Measurements from ENCODE around the gene SCUBE1. TPM values are rescaled to one million over a fixed set of nuclear protein-coding genes. Genes with fewer than 3 reads are reported as not detected.

The SCUBE1 gene
- total and polyA plus RNA-seq, 4 experiments from 2014 or later, result not detected

DNA sequence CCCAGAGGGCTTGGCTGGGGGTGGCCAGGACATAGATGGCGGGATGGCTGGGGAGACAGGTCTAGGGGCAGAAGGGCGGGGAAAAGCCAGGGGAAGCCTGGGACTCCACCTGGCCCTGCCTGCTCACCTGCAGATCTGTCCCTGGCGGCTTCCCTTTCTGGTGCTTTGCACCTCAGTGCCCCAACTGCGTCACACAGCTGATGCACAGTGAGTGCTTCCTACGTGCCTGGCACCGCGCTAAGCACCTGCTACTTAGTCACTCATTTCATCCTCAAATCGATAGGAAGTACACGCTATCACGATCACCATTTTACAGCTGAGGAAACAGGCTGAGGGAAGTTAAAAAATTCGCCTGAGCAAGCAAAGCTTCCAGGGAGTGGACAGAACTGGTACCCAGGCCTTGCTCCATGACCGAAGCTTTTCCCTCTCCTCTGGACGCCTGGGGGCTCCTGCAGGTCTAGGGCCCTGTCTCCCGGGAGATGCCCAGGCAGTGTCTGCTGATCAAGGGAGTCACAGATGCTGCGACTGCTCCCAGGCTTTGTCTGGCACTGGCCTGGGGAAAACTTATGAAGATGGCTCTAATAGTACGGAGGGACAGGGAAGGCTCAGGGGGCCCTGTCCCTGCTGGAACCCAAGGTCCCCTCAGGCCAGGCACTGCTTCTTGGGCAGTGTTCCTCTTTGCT lies 93.2 kb downstream of the SCUBE1 start:
- Histone ChIP-seq H3K4me1 (ENCODE audit: insufficient read depth, low read length) (no peaks in the 10 kb centered on the region), H3K36me3 (ENCODE audit: insufficient read depth, low read length) (no peaks in the 10 kb centered on the region), H3K27me3 (ENCODE audit: insufficient read depth, low read length) (no peaks in the 10 kb centered on the region), H3K4me3 (ENCODE audit: low read length in 2 of 2) (no peak overlapping the region), H3K27ac (ENCODE audit: low read depth, low read length) (no peak overlapping the region), H3K9me3 (ENCODE audit: control insufficient read depth in 1 of 2, low read length in 2 of 2) (no peaks in the 10 kb centered on the region)
- no peaks in the 10 kb centered on the region for H3K4me1 Mint-ChIP-seq
- no peak overlapping the region for H3K27ac Mint-ChIP-seq
- peak in 1 of 5 donors; percentile 43 for DNase-seq
- POLR2A ChIA-PET (ENCODE audit: partially characterized antibody), result no interaction called here
- H3K9me3 Mint-ChIP-seq, result no peaks in the 10 kb centered on the region
- CTCF ChIA-PET (ENCODE audit: partially characterized antibody), result no interaction called here
- H3K27me3 Mint-ChIP-seq, result peaks cover 2% of the 10 kb centered on the region in 2 donors
- intact Hi-C loops (cut with micrococcal nuclease), result no loop called here
- H3K4me3 Mint-ChIP-seq, result no peak overlapping the region
- H3K36me3 Mint-ChIP-seq, result no peaks in the 10 kb centered on the region

DNA sequence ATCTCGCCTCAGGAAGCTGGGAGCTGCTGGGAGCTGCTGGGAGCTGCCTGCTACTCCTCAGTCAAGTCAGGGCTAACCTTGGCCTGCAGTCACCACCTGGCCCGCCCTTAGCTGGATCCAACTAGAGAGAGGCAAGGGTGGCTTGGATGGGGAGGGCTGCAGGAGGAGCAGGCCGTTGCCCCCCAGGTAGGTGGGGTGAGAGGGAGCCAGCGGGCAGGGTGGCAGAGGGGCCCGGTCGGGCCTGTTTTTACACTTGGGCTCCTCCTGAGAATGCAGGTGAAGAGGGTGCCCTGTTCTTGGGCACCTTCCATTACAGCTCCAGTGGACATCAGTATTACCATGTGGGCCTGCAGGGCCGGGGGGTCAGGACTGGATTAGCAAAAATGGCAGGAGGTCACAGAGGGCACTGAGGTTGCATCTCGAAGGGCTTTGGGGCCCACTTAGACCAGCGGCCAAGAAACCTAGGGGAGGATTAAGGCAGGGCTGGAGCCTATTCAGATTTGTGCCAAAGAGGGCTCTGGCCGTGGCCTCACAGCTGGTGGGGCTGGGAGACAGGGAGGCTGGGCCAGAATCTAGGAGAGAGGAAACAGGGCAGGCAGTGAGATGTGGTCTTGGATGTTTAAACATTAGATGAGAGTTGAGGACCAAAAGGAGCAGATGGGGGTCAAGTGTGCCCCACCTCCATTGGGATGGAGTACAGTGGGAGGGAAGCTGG lies 95.5 kb downstream of the SCUBE1 start:
- H3K27me3 Mint-ChIP-seq, result peaks cover 0 to 2% of the 10 kb centered on the region in 2 donors
- Histone ChIP-seq H3K27me3 (ENCODE audit: insufficient read depth, low read length) (no peaks in the 10 kb centered on the region), H3K4me3 (ENCODE audit: low read length in 2 of 2) (no peak overlapping the region), H3K9me3 (ENCODE audit: control insufficient read depth in 1 of 2, low read length in 2 of 2) (no peaks in the 10 kb centered on the region), H3K27ac (ENCODE audit: low read depth, low read length) (no peak overlapping the region), H3K4me1 (ENCODE audit: insufficient read depth, low read length) (no peaks in the 10 kb centered on the region), H3K36me3 (ENCODE audit: insufficient read depth, low read length) (no peaks in the 10 kb centered on the region)
- no peaks in the 10 kb centered on the region for H3K4me1 Mint-ChIP-seq
- H3K4me3 Mint-ChIP-seq, result no peak overlapping the region
- intact Hi-C loops (cut with micrococcal nuclease), result no loop called here
- H3K27ac Mint-ChIP-seq, result no peak overlapping the region
- DNase-seq, result no peak
- ChIA-PET CTCF (ENCODE audit: partially characterized antibody) (interaction anchor here (1.3 to 2.2 kb wide), 3 partner anchors 16 to 100 kb away, joined by 3 to 9 read pairs (median 9); no protein-coding TSS in a partner anchor), POLR2A (ENCODE audit: partially characterized antibody) (interaction anchor here (0.8 kb wide), 1 partner anchor 10 kb away, joined by 3 read pairs; no protein-coding TSS in a partner anchor)
- no peaks in the 10 kb centered on the region for H3K36me3 Mint-ChIP-seq
- H3K9me3 Mint-ChIP-seq, result no peaks in the 10 kb centered on the region

DNA sequence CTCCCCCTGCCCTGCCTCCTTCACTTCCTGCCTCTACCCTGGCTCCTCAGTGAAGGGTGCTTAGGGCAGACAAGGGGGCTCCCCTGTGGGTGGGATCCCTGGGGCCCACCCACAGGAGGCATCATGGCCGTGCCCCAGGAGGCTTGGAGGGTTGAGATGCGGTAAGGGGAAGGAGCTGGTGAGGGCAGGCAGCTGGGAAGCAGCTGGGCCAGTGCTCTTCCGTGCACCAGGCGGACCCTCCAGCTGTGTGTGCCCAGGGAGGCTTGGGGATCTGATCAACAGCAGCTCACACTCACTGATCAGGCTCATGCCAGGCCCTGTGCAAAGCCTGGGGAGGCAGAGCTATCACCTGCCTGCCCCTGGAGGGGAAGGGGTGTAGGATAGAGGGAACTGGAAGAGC lies 97.0 kb downstream of the SCUBE1 start:
- DNase-seq, result no peak
- Mint-ChIP-seq H3K4me3 (no peak overlapping the region), H3K27ac (no peak overlapping the region), H3K36me3 (no peaks in the 10 kb centered on the region), H3K9me3 (no peaks in the 10 kb centered on the region), H3K27me3 (no peaks in the 10 kb centered on the region), H3K4me1 (no peaks in the 10 kb centered on the region)
- H3K36me3 ChIP-seq (ENCODE audit: insufficient read depth, low read length), result no peaks in the 10 kb centered on the region
- no peak overlapping the region for H3K4me3 ChIP-seq (ENCODE audit: low read length in 2 of 2)
- ChIA-PET POLR2A (ENCODE audit: partially characterized antibody) (no interaction called here), CTCF (ENCODE audit: partially characterized antibody) (interaction anchor here (1.2 to 2.2 kb wide), 4 partner anchors 12 to 101 kb away, joined by 3 to 9 read pairs (median 6); no protein-coding TSS in a partner anchor)
- H3K27ac ChIP-seq (ENCODE audit: low read depth, low read length), result no peak overlapping the region
- no peaks in the 10 kb centered on the region for H3K9me3 ChIP-seq (ENCODE audit: control insufficient read depth in 1 of 2, low read length in 2 of 2)
- H3K27me3 ChIP-seq (ENCODE audit: insufficient read depth, low read length), result no peaks in the 10 kb centered on the region
- intact Hi-C loops (cut with micrococcal nuclease), result no loop called here
- no peaks in the 10 kb centered on the region for H3K4me1 ChIP-seq (ENCODE audit: insufficient read depth, low read length)

DNA sequence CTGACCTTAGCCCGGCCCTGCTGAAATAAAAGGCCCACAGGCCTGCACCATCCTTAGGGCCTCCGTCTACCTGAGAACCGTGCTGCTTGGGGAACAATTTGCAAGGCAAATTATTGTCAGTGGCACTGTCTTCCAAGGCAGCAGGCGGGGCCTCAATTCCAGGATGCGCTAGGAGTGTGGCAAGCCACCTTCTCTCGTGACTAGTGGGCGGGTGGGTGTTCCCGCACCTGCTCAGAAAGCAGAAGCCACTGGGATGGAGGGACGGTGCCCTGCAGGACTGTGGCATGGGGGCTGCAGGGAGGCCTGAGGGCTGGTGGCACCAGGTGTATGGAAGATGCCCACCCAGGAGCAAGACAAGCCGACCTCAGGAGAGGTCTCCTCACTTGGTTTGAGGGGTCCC lies 97.5 kb downstream of the SCUBE1 start:
- no peak overlapping the region for H3K4me3 ChIP-seq (ENCODE audit: low read length in 2 of 2)
- no peaks in the 10 kb centered on the region for H3K27me3 ChIP-seq (ENCODE audit: insufficient read depth, low read length)
- Mint-ChIP-seq H3K27me3 (no peaks in the 10 kb centered on the region), H3K9me3 (no peaks in the 10 kb centered on the region), H3K4me1 (no peaks in the 10 kb centered on the region), H3K27ac (no peak overlapping the region), H3K4me3 (no peak overlapping the region), H3K36me3 (no peaks in the 10 kb centered on the region)
- CTCF ChIA-PET (ENCODE audit: partially characterized antibody), result interaction anchor here (1.2 to 2.0 kb wide), 2 partner anchors 13 to 27 kb away, joined by 3 to 9 read pairs; no protein-coding TSS in a partner anchor
- H3K27ac ChIP-seq (ENCODE audit: low read depth, low read length), result no peak overlapping the region
- H3K4me1 ChIP-seq (ENCODE audit: insufficient read depth, low read length), result no peaks in the 10 kb centered on the region
- no peaks in the 10 kb centered on the region for H3K9me3 ChIP-seq (ENCODE audit: control insufficient read depth in 1 of 2, low read length in 2 of 2)
- H3K36me3 ChIP-seq (ENCODE audit: insufficient read depth, low read length), result no peaks in the 10 kb centered on the region
- no peak for DNase-seq
- intact Hi-C loops (cut with micrococcal nuclease), result no loop called here
- POLR2A ChIA-PET (ENCODE audit: partially characterized antibody), result no interaction called here

DNA sequence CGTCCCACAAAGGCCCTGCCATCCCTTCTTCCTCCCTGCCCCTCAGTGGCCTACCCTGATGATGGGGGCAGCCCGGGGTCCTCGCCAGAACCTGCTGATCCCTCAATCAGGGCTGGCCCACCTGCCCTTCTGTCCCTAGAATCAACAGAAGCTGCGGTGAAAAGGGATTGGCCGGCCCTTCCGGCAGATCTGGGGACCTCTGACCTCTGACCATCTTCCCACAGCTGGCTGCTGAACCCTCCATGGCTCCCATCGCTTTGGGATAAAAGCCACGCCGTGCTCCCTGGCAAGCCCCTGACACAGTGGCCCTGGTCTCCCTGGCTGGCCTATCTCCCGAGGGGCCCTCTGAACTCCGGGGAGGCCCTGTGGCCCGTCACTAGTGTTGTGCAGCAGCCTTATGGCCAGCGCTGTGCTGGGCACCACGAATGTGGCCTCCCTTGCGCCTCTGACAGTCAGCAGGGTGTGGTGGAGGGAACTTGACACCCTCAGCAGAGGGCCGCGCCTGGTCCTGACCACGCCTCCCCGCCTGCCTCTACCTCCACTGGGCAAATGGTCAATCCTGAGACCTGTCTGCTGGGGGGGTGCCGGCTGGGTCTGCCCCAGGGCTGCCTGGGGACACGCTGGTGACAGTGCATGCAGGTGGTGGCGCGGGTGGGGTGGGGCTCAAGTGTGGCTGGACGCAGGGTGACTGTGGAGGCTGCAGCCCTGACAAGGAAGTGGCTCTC lies 98.2 kb downstream of the SCUBE1 start:
- H3K27ac ChIP-seq (ENCODE audit: low read depth, low read length), result no peak overlapping the region
- no peak overlapping the region for H3K27ac Mint-ChIP-seq
- intact Hi-C loops (cut with micrococcal nuclease), result no loop called here
- CTCF ChIA-PET (ENCODE audit: partially characterized antibody), result no interaction called here
- H3K27me3 Mint-ChIP-seq, result no peaks in the 10 kb centered on the region
- H3K9me3 Mint-ChIP-seq, result no peaks in the 10 kb centered on the region
- H3K36me3 Mint-ChIP-seq, result no peaks in the 10 kb centered on the region
- H3K4me1 ChIP-seq (ENCODE audit: insufficient read depth, low read length), result no peaks in the 10 kb centered on the region
- H3K9me3 ChIP-seq (ENCODE audit: control insufficient read depth in 1 of 2, low read length in 2 of 2), result no peaks in the 10 kb centered on the region
- H3K27me3 ChIP-seq (ENCODE audit: insufficient read depth, low read length), result no peaks in the 10 kb centered on the region
- no peak overlapping the region for H3K4me3 Mint-ChIP-seq
- POLR2A ChIA-PET (ENCODE audit: partially characterized antibody), result no interaction called here
- H3K4me1 Mint-ChIP-seq, result no peaks in the 10 kb centered on the region
- DNase-seq, result peak in 1 of 5 donors; percentile 4
- H3K36me3 ChIP-seq (ENCODE audit: insufficient read depth, low read length), result no peaks in the 10 kb centered on the region
- no peak overlapping the region for H3K4me3 ChIP-seq (ENCODE audit: low read length in 2 of 2)

DNA sequence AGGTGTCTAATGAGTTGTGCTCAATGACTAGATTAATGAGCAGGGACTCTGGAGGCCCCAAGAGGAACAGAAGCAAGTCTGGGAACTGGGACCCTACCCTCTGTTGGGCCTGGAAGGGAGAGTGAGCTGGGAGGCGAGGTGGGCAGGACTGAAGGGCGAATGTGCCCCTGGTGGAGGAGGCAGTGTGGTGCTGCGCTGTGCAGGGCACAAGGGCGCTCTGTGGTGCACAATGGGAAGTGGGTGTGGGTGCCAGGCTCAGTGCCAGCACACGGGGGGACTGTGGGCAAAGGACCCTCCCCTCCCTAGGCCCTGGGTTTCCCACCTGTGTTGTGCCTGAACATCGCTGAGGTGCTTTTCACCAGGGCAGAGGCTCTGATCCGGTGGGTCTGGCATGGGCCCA lies 98.8 kb downstream of the SCUBE1 start:
- H3K9me3 Mint-ChIP-seq, result no peaks in the 10 kb centered on the region
- ChIA-PET CTCF (ENCODE audit: partially characterized antibody) (no interaction called here), POLR2A (ENCODE audit: partially characterized antibody) (no interaction called here)
- no peak for DNase-seq
- H3K27me3 Mint-ChIP-seq, result no peaks in the 10 kb centered on the region
- Histone ChIP-seq H3K27me3 (ENCODE audit: insufficient read depth, low read length) (no peaks in the 10 kb centered on the region), H3K36me3 (ENCODE audit: insufficient read depth, low read length) (no peaks in the 10 kb centered on the region), H3K4me3 (ENCODE audit: low read length in 2 of 2) (no peak overlapping the region), H3K9me3 (ENCODE audit: control insufficient read depth in 1 of 2, low read length in 2 of 2) (no peaks in the 10 kb centered on the region), H3K4me1 (ENCODE audit: insufficient read depth, low read length) (no peaks in the 10 kb centered on the region), H3K27ac (ENCODE audit: low read depth, low read length) (no peak overlapping the region)
- no peaks in the 10 kb centered on the region for H3K36me3 Mint-ChIP-seq
- no peaks in the 10 kb centered on the region for H3K4me1 Mint-ChIP-seq
- H3K27ac Mint-ChIP-seq, result no peak overlapping the region
- intact Hi-C loops (cut with micrococcal nuclease), result no loop called here
- no peak overlapping the region for H3K4me3 Mint-ChIP-seq

DNA sequence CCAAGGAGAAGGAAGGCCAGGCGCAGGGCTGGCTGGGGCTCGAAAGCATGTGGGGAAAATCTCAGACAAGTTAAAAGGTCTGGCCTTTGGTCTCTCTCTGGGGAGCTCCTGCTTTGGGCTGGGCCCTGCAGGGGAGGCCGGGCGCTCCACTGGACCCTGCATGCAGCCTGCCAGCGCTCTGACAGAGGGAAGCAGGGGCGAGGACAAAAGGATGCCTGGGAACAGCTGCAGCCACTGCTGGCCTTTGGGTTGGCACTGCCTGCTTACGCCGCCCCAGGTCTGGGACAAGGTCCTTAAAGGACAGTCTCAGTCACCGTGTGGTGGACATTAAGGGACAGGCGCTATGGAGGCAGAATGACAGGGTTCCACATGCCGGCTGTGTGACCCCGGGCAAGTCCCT lies 99.8 kb downstream of the SCUBE1 start:
- ChIA-PET CTCF (ENCODE audit: partially characterized antibody) (no interaction called here), POLR2A (ENCODE audit: partially characterized antibody) (no interaction called here)
- Histone ChIP-seq H3K9me3 (ENCODE audit: control insufficient read depth in 1 of 2, low read length in 2 of 2) (no peaks in the 10 kb centered on the region), H3K36me3 (ENCODE audit: insufficient read depth, low read length) (no peaks in the 10 kb centered on the region), H3K4me1 (ENCODE audit: insufficient read depth, low read length) (no peaks in the 10 kb centered on the region), H3K27me3 (ENCODE audit: insufficient read depth, low read length) (no peaks in the 10 kb centered on the region), H3K27ac (ENCODE audit: low read depth, low read length) (no peak overlapping the region), H3K4me3 (ENCODE audit: low read length in 2 of 2) (no peak overlapping the region)
- intact Hi-C loops (cut with micrococcal nuclease), result no loop called here
- DNase-seq, result no peak
- Mint-ChIP-seq H3K9me3 (no peaks in the 10 kb centered on the region), H3K4me1 (no peaks in the 10 kb centered on the region), H3K4me3 (no peak overlapping the region), H3K36me3 (no peaks in the 10 kb centered on the region), H3K27ac (no peak overlapping the region), H3K27me3 (no peaks in the 10 kb centered on the region)

All from CD4-positive, alpha-beta memory T cell (primary cell).